Hepatic stellate cell (primary cell): Measurements from ENCODE around the gene LMNB1.
"Not testable (repeated sequence)": the region's sequence is repeated elsewhere in the genome, so short reads cannot be mapped to it uniquely, and the experiment has no call there.

ENCODE experiments used
- DNase-seq: peaks from one replicate; pipeline ENCODE4 v3.0.0; 2011; ENCODE audit warnings: low spot score

The LMNB1 gene

GRCh38 chr5:126778675-126779403 lies 1.9 kb downstream of the LMNB1 start:
- DNase-seq: no peak

GRCh38 chr5:126780165-126780827 lies 3.4 kb downstream of the LMNB1 start:
- peak; percentile 77 for DNase-seq

- DNase-seq: not testable (repeated sequence)
Observed at GRCh38 chr5:126788409-126788808, 11.5 kb downstream of the LMNB1 start.

- no peak for DNase-seq
Observed at GRCh38 chr5:126793097-126793496, 16.2 kb downstream of the LMNB1 start.

GRCh38 chr5:126793648-126794047 lies 16.7 kb downstream of the LMNB1 start:
- not testable (repeated sequence) for DNase-seq

GRCh38 chr5:126794157-126794828 lies 17.4 kb downstream of the LMNB1 start:
- no peak for DNase-seq

GRCh38 chr5:126799780-126800179 lies 22.8 kb downstream of the LMNB1 start:
- no peak for DNase-seq

GRCh38 chr5:126801174-126801991 lies 24.4 kb downstream of the LMNB1 start:
- no peak for DNase-seq

- peak; percentile 26 for DNase-seq
Observed at GRCh38 chr5:126801992-126802294, 25.0 kb downstream of the LMNB1 start.

GRCh38 chr5:126805063-126805462 lies 28.1 kb downstream of the LMNB1 start:
- peak; percentile 33 for DNase-seq

- no peak for DNase-seq
Observed at GRCh38 chr5:126808521-126808988, 31.6 kb downstream of the LMNB1 start.

- DNase-seq: no peak
Observed at GRCh38 chr5:126809916-126810315, 33.0 kb downstream of the LMNB1 start.

- no peak for DNase-seq
Observed at GRCh38 chr5:126810596-126811380, 33.9 kb downstream of the LMNB1 start.

- no peak for DNase-seq
Observed at GRCh38 chr5:126811515-126812198, 34.7 kb downstream of the LMNB1 start.

- DNase-seq: no peak
Observed at GRCh38 chr5:126812199-126812570, 35.2 kb downstream of the LMNB1 start.

GRCh38 chr5:126813799-126814198 lies 36.9 kb downstream of the LMNB1 start:
- DNase-seq: not testable (repeated sequence)

- no peak for DNase-seq
Observed at GRCh38 chr5:126814721-126815404, 37.9 kb downstream of the LMNB1 start.

GRCh38 chr5:126816649-126817048 lies 39.7 kb downstream of the LMNB1 start:
- DNase-seq: no peak

- DNase-seq: no peak
Observed at GRCh38 chr5:126818736-126819135, 41.8 kb downstream of the LMNB1 start.

GRCh38 chr5:126819253-126819652 lies 42.3 kb downstream of the LMNB1 start:
- DNase-seq: no peak
